ENCODE measurements around the gene CCT5.

DNA sequence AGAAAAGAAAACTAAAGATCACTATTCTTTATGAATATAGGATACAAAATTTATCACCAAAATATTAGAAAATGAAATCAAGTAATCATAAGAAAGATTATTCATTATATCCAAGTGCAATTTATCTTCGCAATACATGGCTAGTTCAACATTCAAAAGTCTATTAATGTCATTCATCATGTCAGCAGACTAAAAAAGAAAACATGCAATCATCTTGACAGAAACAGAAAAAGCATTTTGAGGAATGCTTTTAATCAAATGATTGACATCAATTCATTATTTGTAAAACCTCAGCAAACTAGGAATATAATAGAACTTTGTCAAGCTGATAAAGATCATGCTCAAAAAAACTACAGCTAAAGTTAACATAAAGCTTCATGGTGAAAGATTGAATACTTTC lies 41.1 kb upstream of the CCT5 start:
- TF ChIP-seq, protein P1, sequence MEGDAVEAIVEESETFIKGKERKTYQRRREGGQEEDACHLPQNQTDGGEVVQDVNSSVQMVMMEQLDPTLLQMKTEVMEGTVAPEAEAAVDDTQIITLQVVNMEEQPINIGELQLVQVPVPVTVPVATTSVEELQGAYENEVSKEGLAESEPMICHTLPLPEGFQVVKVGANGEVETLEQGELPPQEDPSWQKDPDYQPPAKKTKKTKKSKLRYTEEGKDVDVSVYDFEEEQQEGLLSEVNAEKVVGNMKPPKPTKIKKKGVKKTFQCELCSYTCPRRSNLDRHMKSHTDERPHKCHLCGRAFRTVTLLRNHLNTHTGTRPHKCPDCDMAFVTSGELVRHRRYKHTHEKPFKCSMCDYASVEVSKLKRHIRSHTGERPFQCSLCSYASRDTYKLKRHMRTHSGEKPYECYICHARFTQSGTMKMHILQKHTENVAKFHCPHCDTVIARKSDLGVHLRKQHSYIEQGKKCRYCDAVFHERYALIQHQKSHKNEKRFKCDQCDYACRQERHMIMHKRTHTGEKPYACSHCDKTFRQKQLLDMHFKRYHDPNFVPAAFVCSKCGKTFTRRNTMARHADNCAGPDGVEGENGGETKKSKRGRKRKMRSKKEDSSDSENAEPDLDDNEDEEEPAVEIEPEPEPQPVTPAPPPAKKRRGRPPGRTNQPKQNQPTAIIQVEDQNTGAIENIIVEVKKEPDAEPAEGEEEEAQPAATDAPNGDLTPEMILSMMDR (IDR thresholded peaks at IDR 0.05), result no peak
- TF ChIP-seq POLR2A (IDR thresholded peaks at IDR 0.05), result no peak
